HCT116 (cell line): Measurements from ENCODE around the gene P2RX5. TPM values are rescaled to one million over a fixed set of nuclear protein-coding genes. Genes with fewer than 3 reads are reported as not detected.

ENCODE experiments used
- ATAC-seq: fragments of 200-7000 bp; cut with Tn5 transposase; 2 replicates; pipeline ENCODE4 v1.9.1; 2020; ENCODE audit warnings: mild to moderate bottlenecking, moderate library complexity
- BruUV-seq: library from RNA; stranded (reverse); fragments of 400-500 nt; replicated peaks from 2 replicates; lab custom pipeline; 2021; lab: Mats Ljungman, UMichigan
- CTCF ChIA-PET: fragments of 300-600 bp; sonication (Branson Sonifier 250); formaldehyde crosslinking; loops from one replicate; lab custom pipeline; 2021; ENCODE audit warnings: antibody characterized with exemption; lab: Charles Lee
- POLR2A ChIA-PET: fragments of 300-600, 350-600 bp; sonication (Branson Sonifier 250); formaldehyde crosslinking; loops from one replicate; lab custom pipeline; 2021; ENCODE audit warnings: antibody characterized with exemption; lab: Charles Lee
- RAD21 ChIA-PET, 2 experiments: fragments of 300-600 bp; sonication (Branson Sonifier 250); formaldehyde crosslinking; loops; one replicate each; lab custom pipeline; 2023; ENCODE audit warnings: low total read pairs in 2 of 2; ENCODE audit not compliant: uncharacterized antibody in 2 of 2, unreplicated experiment in 2 of 2, low non-redundant PET in 1 of 2; lab: Charles Lee
- DNase-seq: peaks from one replicate; pipeline ENCODE4 v3.0.0-alpha.2; 2010; ENCODE audit warnings: low read depth, low spot score
- H2AFZ ChIP-seq: fragments of 200-600 bp; shearing (Covaris generic), sonication (generic); 2 replicates; pipeline ENCODE4 v1.6.1; 2017; ENCODE audit warnings: low read depth, mixed run types, mixed read lengths, antibody characterized with exemption, low read length; ENCODE audit not compliant: poor library complexity, severe bottlenecking
- H3K27ac ChIP-seq: 2 replicates; pipeline ENCODE4 v1.5.1; 2012; ENCODE audit warnings: low read depth, low read length
- H3K27me3 ChIP-seq: fragments of 200-600 bp; sonication (generic); 2 replicates; pipeline ENCODE4 v1.6.1; 2016; ENCODE audit warnings: mixed run types, low read length, mixed read lengths; ENCODE audit not compliant: insufficient read depth
- H3K36me3 ChIP-seq, 2 experiments: fragments of 200-500 bp in 1 of 2; fragments of 200-600 bp in 1 of 2; sonication (Bioruptor generic) in 1 of 2; sonication (generic) in 1 of 2; 2 replicates each; pipeline versions ENCODE4 v1.5.1 to v1.6.1; 2014 to 2016; ENCODE audit warnings: low read length in 2 of 2, inconsistent platforms in 1 of 2, mixed read lengths in 1 of 2, mixed run types in 1 of 2; ENCODE audit not compliant: insufficient read depth in 2 of 2, control insufficient read depth in 1 of 2
- H3K4me1 ChIP-seq, 2 experiments: fragments of 200-600 bp in 1 of 2; sonication (generic) in 1 of 2; 2 replicates each; pipeline versions ENCODE4 v1.5.1 to v1.6.1; 2012 to 2017; ENCODE audit warnings: low read length in 2 of 2, inconsistent platforms in 1 of 2, mild to moderate bottlenecking in 1 of 2, mixed read lengths in 1 of 2, mixed run types in 1 of 2, moderate library complexity in 1 of 2; ENCODE audit not compliant: insufficient read depth in 2 of 2, control insufficient read depth in 1 of 2
- H3K4me2 ChIP-seq: fragments of 200-600 bp; sonication (generic); 2 replicates; pipeline ENCODE4 v1.6.1; 2017; ENCODE audit warnings: mixed run types, low read length, mixed read lengths
- H3K4me3 ChIP-seq, 2 experiments: fragments of 200-600 bp in 1 of 2; sonication (generic) in 1 of 2; replicated peaks in 1 of 2; 2 replicates each; pipeline ENCODE4 v1.5.1; 2011 to 2016; ENCODE audit warnings: low read length in 2 of 2, control low read depth in 1 of 2, low read depth in 1 of 2, mild to moderate bottlenecking in 1 of 2, mixed read lengths in 1 of 2, mixed run types in 1 of 2
- H3K79me2 ChIP-seq: fragments of 200-600 bp; sonication (generic); 2 replicates; pipeline ENCODE4 v1.6.1; 2017; ENCODE audit warnings: mild to moderate bottlenecking, mixed run types, low read length, moderate library complexity, mixed read lengths; ENCODE audit not compliant: insufficient read depth
- H3K9ac ChIP-seq: fragments of 200-600 bp; sonication (generic); 2 replicates; pipeline ENCODE4 v1.6.1; 2016; ENCODE audit warnings: low read length, mixed read lengths
- H3K9me2 ChIP-seq: fragments of 200-600 bp; sonication (generic), shearing (Covaris generic); 2 replicates; pipeline ENCODE4 v1.6.1; 2017; ENCODE audit warnings: mixed run types, mild to moderate bottlenecking, moderate library complexity; ENCODE audit not compliant: insufficient read depth
- H3K9me3 ChIP-seq, 2 experiments: fragments of 200-500 bp in 1 of 2; fragments of 200-600 bp in 1 of 2; sonication (Bioruptor generic) in 1 of 2; sonication (generic) in 1 of 2; 2 replicates each; pipeline ENCODE4 v1.6.1; 2014 to 2017; ENCODE audit warnings: low read length in 2 of 2, mixed read lengths in 2 of 2, inconsistent platforms in 1 of 2, low read depth in 1 of 2, mild to moderate bottlenecking in 1 of 2, mixed run types in 1 of 2, moderate library complexity in 1 of 2; ENCODE audit not compliant: control insufficient read depth in 1 of 2, insufficient read depth in 1 of 2
- H4K20me1 ChIP-seq: fragments of 200-600 bp; sonication (generic), shearing (Covaris generic); 2 replicates; pipeline ENCODE4 v1.6.1; 2017; ENCODE audit warnings: mixed run types, mild to moderate bottlenecking, moderate library complexity; ENCODE audit not compliant: insufficient read depth
- CBX3 ChIP-seq: IDR thresholded peaks from 2 replicates; pipeline ENCODE4 v1.6.1; 2012; ENCODE audit warnings: low read depth
- CEBPB ChIP-seq: IDR thresholded peaks from 2 replicates; pipeline ENCODE4 v1.6.1; 2012; ENCODE audit warnings: low read depth
- EGR1 ChIP-seq: IDR thresholded peaks from 2 replicates; pipeline ENCODE4 v1.6.1; 2012; ENCODE audit warnings: low read depth
- ELF1 ChIP-seq: IDR thresholded peaks from 2 replicates; pipeline ENCODE4 v1.6.1; 2012; ENCODE audit warnings: low read depth, borderline replicate concordance
- EZH2 ChIP-seq: fragments of 200-600 bp; sonication (generic); IDR thresholded peaks from 2 replicates; pipeline ENCODE4 v1.6.1; 2017; ENCODE audit warnings: antibody characterized with exemption, mixed run types
- FOSL1 ChIP-seq: IDR thresholded peaks from 2 replicates; pipeline ENCODE4 v1.6.1; 2012; ENCODE audit warnings: low read depth
- JUND ChIP-seq: IDR thresholded peaks from 2 replicates; pipeline ENCODE4 v1.6.1; 2012
- POLR2A ChIP-seq: IDR thresholded peaks from 2 replicates; pipeline ENCODE4 v1.7.0; 2011; ENCODE audit warnings: borderline replicate concordance; ENCODE audit not compliant: insufficient read depth, insufficient read length; ENCODE audit errors: extremely low read depth
- POLR2AphosphoS5 ChIP-seq: IDR thresholded peaks from 2 replicates; pipeline ENCODE4 v1.6.1; 2011; ENCODE audit warnings: mild to moderate bottlenecking, low read depth, low read length, moderate library complexity
- REST ChIP-seq: IDR thresholded peaks from 2 replicates; pipeline ENCODE4 v1.6.1; 2012; ENCODE audit warnings: low read depth
- SIN3A ChIP-seq: IDR thresholded peaks from 2 replicates; pipeline ENCODE4 v1.6.1; 2012; ENCODE audit warnings: low read depth
- SP1 ChIP-seq: IDR thresholded peaks from 2 replicates; pipeline ENCODE4 v1.6.1; 2012; ENCODE audit warnings: low read depth
- TCF7L2 ChIP-seq: IDR thresholded peaks from 2 replicates; pipeline ENCODE4 v1.7.0; 2011; ENCODE audit warnings: borderline replicate concordance, inconsistent platforms; ENCODE audit not compliant: insufficient read depth, insufficient read length; ENCODE audit errors: extremely low read depth
- YY1 ChIP-seq: IDR thresholded peaks from 2 replicates; pipeline ENCODE4 v1.6.1; 2011; ENCODE audit warnings: low read length, low read depth, moderate library complexity, mild to moderate bottlenecking; ENCODE audit not compliant: insufficient replicate concordance; ENCODE audit errors: extremely low read depth
- ZNF274 ChIP-seq: fragments of 200-500 bp; sonication (Bioruptor generic); IDR thresholded peaks from 2 replicates; pipeline ENCODE4 v1.6.1; 2014; ENCODE audit warnings: mild to moderate bottlenecking, low read depth, low read length, inconsistent platforms
- intact Hi-C: fragments of 100-400 bp; cut with micrococcal nuclease; formaldehyde crosslinking; loops from 2 replicates; pipeline ENCODE4 v1.10.0; 2022
- total RNA-seq: library from RNA; stranded (reverse); gene quantifications from one replicate; pipeline ENCODE4 v1.2.1, GENCODE V29; 2021; ENCODE audit not compliant: unreplicated experiment
- TF ChIP-seq, protein P1 (sequence below), 3 experiments: fragments of 200-600 bp in 1 of 3; sonication (generic) in 1 of 3; IDR thresholded peaks in 2 of 3; conservative IDR thresholded peaks in 1 of 3; 2 replicates each; pipeline ENCODE4 v1.5.1; 2012 to 2017; ENCODE audit warnings: low read depth in 2 of 3, low read length in 2 of 3, antibody characterized with exemption in 1 of 3, borderline replicate concordance in 1 of 3, control low read depth in 1 of 3, mild to moderate bottlenecking in 1 of 3, mixed read lengths in 1 of 3, mixed run types in 1 of 3, moderate library complexity in 1 of 3; ENCODE audit not compliant: insufficient read depth in 1 of 3
- TF ChIP-seq, protein P2 (sequence below): IDR thresholded peaks from 2 replicates; pipeline ENCODE4 v1.6.1; 2011; ENCODE audit warnings: mild to moderate bottlenecking, low read length, moderate library complexity; ENCODE audit not compliant: insufficient replicate concordance; ENCODE audit errors: extremely low read depth

Gene P2RX5
- total RNA-seq, 1 experiment from 2014 or later: 9.0 TPM

DNA sequence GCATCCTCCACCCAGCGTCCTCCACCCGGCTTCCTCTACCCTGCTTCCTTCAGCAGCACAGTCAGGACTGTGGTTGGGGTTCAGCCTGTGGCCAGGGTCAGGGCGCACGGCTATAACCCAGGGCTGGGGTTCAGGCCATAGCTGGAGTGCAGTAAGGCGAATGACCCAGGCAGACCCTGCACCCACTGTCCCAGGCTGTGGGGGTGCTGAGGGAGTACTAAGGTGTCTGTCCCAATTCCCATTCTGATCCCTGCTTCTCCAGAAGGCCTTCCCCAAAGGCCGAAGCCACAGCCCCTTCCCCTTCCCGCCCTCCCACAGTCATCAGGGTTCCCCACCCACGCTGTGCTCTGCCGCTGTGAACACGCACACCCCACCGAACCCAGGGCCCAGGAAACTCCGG, 14.9 kb downstream of the P2RX5 start:
- no peaks in the 10 kb centered on the region for H3K27me3 ChIP-seq
- ChIA-PET RAD21 (no interaction called here), CTCF (interaction anchor here (0.9 kb wide), 1 partner anchor 56 kb away, joined by 4 read pairs; no protein-coding TSS in a partner anchor), POLR2A (no interaction called here)
- H3K4me1 ChIP-seq: peaks cover 0 to 10% of the 10 kb centered on the region in 2 experiments; a peak in 3 of 4 replicates
- intact Hi-C loops: no loop called here
- no peak overlapping the region for H3K9ac ChIP-seq
- no peak overlapping the region for H3K27ac ChIP-seq
- H3K79me2 ChIP-seq: no peaks in the 10 kb centered on the region
- H3K4me3 ChIP-seq: no peak overlapping the region
- TF ChIP-seq CBX3 (no peak), SIN3A (no peak), POLR2AphosphoS5 (no peak), ZNF274 (no peak), POLR2A (no peak), SP1 (no peak), EGR1 (no peak), YY1 (no peak), JUND (no peak), EZH2 (no peak), REST (no peak), TCF7L2 (no peak), ELF1 (no peak), CEBPB (no peak), FOSL1 (no peak)
- TF ChIP-seq, protein P1, sequence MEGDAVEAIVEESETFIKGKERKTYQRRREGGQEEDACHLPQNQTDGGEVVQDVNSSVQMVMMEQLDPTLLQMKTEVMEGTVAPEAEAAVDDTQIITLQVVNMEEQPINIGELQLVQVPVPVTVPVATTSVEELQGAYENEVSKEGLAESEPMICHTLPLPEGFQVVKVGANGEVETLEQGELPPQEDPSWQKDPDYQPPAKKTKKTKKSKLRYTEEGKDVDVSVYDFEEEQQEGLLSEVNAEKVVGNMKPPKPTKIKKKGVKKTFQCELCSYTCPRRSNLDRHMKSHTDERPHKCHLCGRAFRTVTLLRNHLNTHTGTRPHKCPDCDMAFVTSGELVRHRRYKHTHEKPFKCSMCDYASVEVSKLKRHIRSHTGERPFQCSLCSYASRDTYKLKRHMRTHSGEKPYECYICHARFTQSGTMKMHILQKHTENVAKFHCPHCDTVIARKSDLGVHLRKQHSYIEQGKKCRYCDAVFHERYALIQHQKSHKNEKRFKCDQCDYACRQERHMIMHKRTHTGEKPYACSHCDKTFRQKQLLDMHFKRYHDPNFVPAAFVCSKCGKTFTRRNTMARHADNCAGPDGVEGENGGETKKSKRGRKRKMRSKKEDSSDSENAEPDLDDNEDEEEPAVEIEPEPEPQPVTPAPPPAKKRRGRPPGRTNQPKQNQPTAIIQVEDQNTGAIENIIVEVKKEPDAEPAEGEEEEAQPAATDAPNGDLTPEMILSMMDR (IDR thresholded peaks at IDR 0.05 in 2 of 3, conservative IDR thresholded peaks at IDR 0.05 in 1 of 3; ENCODE audit: borderline replicate concordance in 1 of 3, insufficient read depth in 1 of 3, low read depth in 2 of 3, low read length in 2 of 3): no peak
- TF ChIP-seq, protein P2, sequence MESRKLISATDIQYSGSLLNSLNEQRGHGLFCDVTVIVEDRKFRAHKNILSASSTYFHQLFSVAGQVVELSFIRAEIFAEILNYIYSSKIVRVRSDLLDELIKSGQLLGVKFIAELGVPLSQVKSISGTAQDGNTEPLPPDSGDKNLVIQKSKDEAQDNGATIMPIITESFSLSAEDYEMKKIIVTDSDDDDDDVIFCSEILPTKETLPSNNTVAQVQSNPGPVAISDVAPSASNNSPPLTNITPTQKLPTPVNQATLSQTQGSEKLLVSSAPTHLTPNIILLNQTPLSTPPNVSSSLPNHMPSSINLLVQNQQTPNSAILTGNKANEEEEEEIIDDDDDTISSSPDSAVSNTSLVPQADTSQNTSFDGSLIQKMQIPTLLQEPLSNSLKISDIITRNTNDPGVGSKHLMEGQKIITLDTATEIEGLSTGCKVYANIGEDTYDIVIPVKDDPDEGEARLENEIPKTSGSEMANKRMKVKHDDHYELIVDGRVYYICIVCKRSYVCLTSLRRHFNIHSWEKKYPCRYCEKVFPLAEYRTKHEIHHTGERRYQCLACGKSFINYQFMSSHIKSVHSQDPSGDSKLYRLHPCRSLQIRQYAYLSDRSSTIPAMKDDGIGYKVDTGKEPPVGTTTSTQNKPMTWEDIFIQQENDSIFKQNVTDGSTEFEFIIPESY: no peak
- H4K20me1 ChIP-seq: no peaks in the 10 kb centered on the region
- no peak for DNase-seq
- no peak overlapping the region for H3K4me2 ChIP-seq
- ATAC-seq: no peak
- H3K9me2 ChIP-seq: no peaks in the 10 kb centered on the region
- H2AFZ ChIP-seq: no peak overlapping the region
- H3K36me3 ChIP-seq: no peaks in the 10 kb centered on the region
- BruUV-seq: no TSS peak
- H3K9me3 ChIP-seq: no peaks in the 10 kb centered on the region
